ENCODE results near the gene KCTD2.
"Not testable (repeated sequence)": the region's sequence is repeated elsewhere in the genome, so short reads cannot be mapped to it uniquely, and the experiment has no call there.

The KCTD2 gene

GRCh38 chr17:75020331-75021110 lies 26.5 kb upstream of the KCTD2 start:
- no peak for DNase-seq

- no peak for DNase-seq
Measured at GRCh38 chr17:75024686-75025397, 22.2 kb upstream of the KCTD2 start.

- DNase-seq: not testable (repeated sequence)
Measured at GRCh38 chr17:75025398-75025734, 21.7 kb upstream of the KCTD2 start.

GRCh38 chr17:75026650-75027049 lies 20.4 kb upstream of the KCTD2 start:
- DNase-seq: not testable (repeated sequence)

- no peak for DNase-seq
Measured at GRCh38 chr17:75030161-75030560, 16.9 kb upstream of the KCTD2 start.

GRCh38 chr17:75031972-75032719 lies 14.9 kb upstream of the KCTD2 start:
- peak; percentile 60 for DNase-seq

GRCh38 chr17:75032720-75033280 lies 14.2 kb upstream of the KCTD2 start:
- no peak for DNase-seq

GRCh38 chr17:75033346-75034235 lies 13.4 kb upstream of the KCTD2 start:
- peak; percentile 84 for DNase-seq

GRCh38 chr17:75034236-75034908 lies 12.7 kb upstream of the KCTD2 start:
- peak; percentile 80 for DNase-seq

GRCh38 chr17:75036643-75037268 lies 10.3 kb upstream of the KCTD2 start:
- peak; percentile 85 for DNase-seq

- DNase-seq: no peak
Measured at GRCh38 chr17:75039238-75039637, 7.8 kb upstream of the KCTD2 start.

- no peak for DNase-seq
Measured at GRCh38 chr17:75041656-75042280, 5.3 kb upstream of the KCTD2 start.

GRCh38 chr17:75043789-75044188 lies 3.2 kb upstream of the KCTD2 start:
- not testable (repeated sequence) for DNase-seq

- no peak for DNase-seq
Measured at GRCh38 chr17:75044716-75045115, 2.3 kb upstream of the KCTD2 start.

GRCh38 chr17:75045946-75046406 lies 1.0 kb upstream of the KCTD2 start:
- DNase-seq: not testable (repeated sequence)

GRCh38 chr17:75047398-75048098 lies 523 bp downstream of the KCTD2 start:
- DNase-seq: peak; percentile 40

- DNase-seq: no peak
Measured at GRCh38 chr17:75048249-75048878, 1.3 kb downstream of the KCTD2 start.

- DNase-seq: no peak
Measured at GRCh38 chr17:75049057-75049456, 2.0 kb downstream of the KCTD2 start.

- no peak for DNase-seq
Measured at GRCh38 chr17:75049706-75050105, 2.7 kb downstream of the KCTD2 start.
